HCT116 (cell line): ENCODE results near the gene MAX. TPM values are rescaled to one million over a fixed set of nuclear protein-coding genes. Genes with fewer than 3 reads are reported as not detected.

Experiments used
- ATAC-seq: fragments of 200-7000 bp; cut with Tn5 transposase; 2 replicates; pipeline ENCODE4 v1.9.1; 2020; ENCODE audit warnings: mild to moderate bottlenecking, moderate library complexity
- BruUV-seq: library from RNA; stranded (reverse); fragments of 400-500 nt; replicated peaks from 2 replicates; lab custom pipeline; 2021; lab: Mats Ljungman, UMichigan
- CTCF ChIA-PET: fragments of 300-600 bp; sonication (Branson Sonifier 250); formaldehyde crosslinking; loops from one replicate; lab custom pipeline; 2021; ENCODE audit warnings: antibody characterized with exemption; lab: Charles Lee
- POLR2A ChIA-PET: fragments of 300-600, 350-600 bp; sonication (Branson Sonifier 250); formaldehyde crosslinking; loops from one replicate; lab custom pipeline; 2021; ENCODE audit warnings: antibody characterized with exemption; lab: Charles Lee
- RAD21 ChIA-PET, 2 experiments: fragments of 300-600 bp; sonication (Branson Sonifier 250); formaldehyde crosslinking; loops; one replicate each; lab custom pipeline; 2023; ENCODE audit warnings: low total read pairs in 2 of 2; ENCODE audit not compliant: uncharacterized antibody in 2 of 2, unreplicated experiment in 2 of 2, low non-redundant PET in 1 of 2; lab: Charles Lee
- DNase-seq: peaks from one replicate; pipeline ENCODE4 v3.0.0-alpha.2; 2010; ENCODE audit warnings: low read depth, low spot score
- H2AFZ ChIP-seq: fragments of 200-600 bp; shearing (Covaris generic), sonication (generic); 2 replicates; pipeline ENCODE4 v1.6.1; 2017; ENCODE audit warnings: low read depth, mixed run types, mixed read lengths, antibody characterized with exemption, low read length; ENCODE audit not compliant: poor library complexity, severe bottlenecking
- H3K27ac ChIP-seq: 2 replicates; pipeline ENCODE4 v1.5.1; 2012; ENCODE audit warnings: low read depth, low read length
- H3K27me3 ChIP-seq: fragments of 200-600 bp; sonication (generic); 2 replicates; pipeline ENCODE4 v1.6.1; 2016; ENCODE audit warnings: mixed run types, low read length, mixed read lengths; ENCODE audit not compliant: insufficient read depth
- H3K36me3 ChIP-seq, 2 experiments: fragments of 200-500 bp in 1 of 2; fragments of 200-600 bp in 1 of 2; sonication (Bioruptor generic) in 1 of 2; sonication (generic) in 1 of 2; 2 replicates each; pipeline versions ENCODE4 v1.5.1 to v1.6.1; 2014 to 2016; ENCODE audit warnings: low read length in 2 of 2, inconsistent platforms in 1 of 2, mixed read lengths in 1 of 2, mixed run types in 1 of 2; ENCODE audit not compliant: insufficient read depth in 2 of 2, control insufficient read depth in 1 of 2
- H3K4me1 ChIP-seq, 2 experiments: fragments of 200-600 bp in 1 of 2; sonication (generic) in 1 of 2; 2 replicates each; pipeline versions ENCODE4 v1.5.1 to v1.6.1; 2012 to 2017; ENCODE audit warnings: low read length in 2 of 2, inconsistent platforms in 1 of 2, mild to moderate bottlenecking in 1 of 2, mixed read lengths in 1 of 2, mixed run types in 1 of 2, moderate library complexity in 1 of 2; ENCODE audit not compliant: insufficient read depth in 2 of 2, control insufficient read depth in 1 of 2
- H3K4me2 ChIP-seq: fragments of 200-600 bp; sonication (generic); 2 replicates; pipeline ENCODE4 v1.6.1; 2017; ENCODE audit warnings: mixed run types, low read length, mixed read lengths
- H3K4me3 ChIP-seq, 2 experiments: fragments of 200-600 bp in 1 of 2; sonication (generic) in 1 of 2; replicated peaks in 1 of 2; 2 replicates each; pipeline ENCODE4 v1.5.1; 2011 to 2016; ENCODE audit warnings: low read length in 2 of 2, control low read depth in 1 of 2, low read depth in 1 of 2, mild to moderate bottlenecking in 1 of 2, mixed read lengths in 1 of 2, mixed run types in 1 of 2
- H3K79me2 ChIP-seq: fragments of 200-600 bp; sonication (generic); 2 replicates; pipeline ENCODE4 v1.6.1; 2017; ENCODE audit warnings: mild to moderate bottlenecking, mixed run types, low read length, moderate library complexity, mixed read lengths; ENCODE audit not compliant: insufficient read depth
- H3K9ac ChIP-seq: fragments of 200-600 bp; sonication (generic); 2 replicates; pipeline ENCODE4 v1.6.1; 2016; ENCODE audit warnings: low read length, mixed read lengths
- H3K9me2 ChIP-seq: fragments of 200-600 bp; sonication (generic), shearing (Covaris generic); 2 replicates; pipeline ENCODE4 v1.6.1; 2017; ENCODE audit warnings: mixed run types, mild to moderate bottlenecking, moderate library complexity; ENCODE audit not compliant: insufficient read depth
- H3K9me3 ChIP-seq, 2 experiments: fragments of 200-500 bp in 1 of 2; fragments of 200-600 bp in 1 of 2; sonication (Bioruptor generic) in 1 of 2; sonication (generic) in 1 of 2; 2 replicates each; pipeline ENCODE4 v1.6.1; 2014 to 2017; ENCODE audit warnings: low read length in 2 of 2, mixed read lengths in 2 of 2, inconsistent platforms in 1 of 2, low read depth in 1 of 2, mild to moderate bottlenecking in 1 of 2, mixed run types in 1 of 2, moderate library complexity in 1 of 2; ENCODE audit not compliant: control insufficient read depth in 1 of 2, insufficient read depth in 1 of 2
- H4K20me1 ChIP-seq: fragments of 200-600 bp; sonication (generic), shearing (Covaris generic); 2 replicates; pipeline ENCODE4 v1.6.1; 2017; ENCODE audit warnings: mixed run types, mild to moderate bottlenecking, moderate library complexity; ENCODE audit not compliant: insufficient read depth
- EZH2 ChIP-seq: fragments of 200-600 bp; sonication (generic); IDR thresholded peaks from 2 replicates; pipeline ENCODE4 v1.6.1; 2017; ENCODE audit warnings: antibody characterized with exemption, mixed run types
- REST ChIP-seq: IDR thresholded peaks from 2 replicates; pipeline ENCODE4 v1.6.1; 2012; ENCODE audit warnings: low read depth
- SIN3A ChIP-seq: IDR thresholded peaks from 2 replicates; pipeline ENCODE4 v1.6.1; 2012; ENCODE audit warnings: low read depth
- ZFX ChIP-seq: fragments of 450-650 bp; IDR thresholded peaks from 2 replicates; pipeline ENCODE4 v1.6.1; 2017
- intact Hi-C: fragments of 100-400 bp; cut with micrococcal nuclease; formaldehyde crosslinking; loops from 2 replicates; pipeline ENCODE4 v1.10.0; 2022
- total RNA-seq: library from RNA; stranded (reverse); gene quantifications from one replicate; pipeline ENCODE4 v1.2.1, GENCODE V29; 2021; ENCODE audit not compliant: unreplicated experiment
- TF ChIP-seq, protein P1 (sequence below): IDR thresholded peaks from 2 replicates; pipeline ENCODE4 v1.6.1; 2012

The MAX gene
- total RNA-seq, 1 experiment from 2014 or later, result 72.6 TPM

DNA sequence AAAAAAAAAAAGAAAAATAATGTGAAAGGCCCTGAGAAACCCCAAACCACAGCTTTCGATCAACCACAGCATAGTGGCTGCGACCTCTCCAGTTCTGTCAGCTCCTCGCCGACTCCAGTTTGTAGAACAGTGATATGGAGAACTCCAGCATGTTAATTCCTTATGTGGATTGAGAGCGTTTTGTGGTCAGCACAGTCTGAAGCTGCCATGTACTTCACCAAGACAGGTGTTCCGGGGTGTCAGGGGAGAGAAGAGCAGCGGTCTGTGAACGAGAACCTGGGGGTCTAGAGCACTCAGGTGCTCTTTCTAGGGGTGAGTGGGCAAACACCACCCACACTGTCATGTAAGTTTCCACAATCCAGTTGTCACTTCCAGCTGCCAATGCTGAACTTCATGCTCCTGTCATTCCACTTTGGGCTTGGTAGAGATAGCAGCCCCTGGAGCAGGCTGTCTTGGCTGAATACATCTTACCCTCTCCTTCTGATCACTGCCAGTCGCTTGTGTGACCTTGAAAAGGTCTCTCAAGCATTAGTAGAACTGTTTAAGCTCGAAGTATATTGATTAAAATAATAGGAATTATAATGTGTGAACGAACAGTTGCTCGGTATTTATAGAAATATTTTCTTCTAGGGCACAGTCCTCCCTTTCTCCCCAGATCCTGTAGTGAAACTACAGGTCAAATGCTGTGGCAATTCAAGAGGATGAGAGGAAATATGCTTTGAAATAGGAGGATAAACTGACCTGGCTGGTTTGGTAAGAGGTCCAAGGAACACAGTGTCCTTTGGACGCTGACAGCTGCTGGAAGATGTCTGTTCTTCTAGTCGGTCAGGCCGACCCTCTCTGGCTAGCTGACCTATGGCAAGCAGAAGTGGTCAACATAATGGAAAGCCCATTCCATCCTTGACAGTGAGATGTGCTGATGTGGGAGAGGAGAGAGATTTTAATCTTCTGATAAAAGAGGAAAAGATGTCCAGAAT lies 15.7 kb upstream of the MAX start:
- ChIA-PET POLR2A (no interaction called here), RAD21 (no interaction called here), CTCF (interaction anchor here (1.3 kb wide), 1 partner anchor 15 kb away, joined by 4 read pairs; the partner anchor contains the start of gene MAX)
- no peak overlapping the region for H3K4me3 ChIP-seq
- no peak overlapping the region for H3K27ac ChIP-seq
- no peaks in the 10 kb centered on the region for H3K27me3 ChIP-seq
- no peaks in the 10 kb centered on the region for H3K9me3 ChIP-seq
- no peak overlapping the region for H2AFZ ChIP-seq
- H3K4me1 ChIP-seq, result no peaks in the 10 kb centered on the region
- no peaks in the 10 kb centered on the region for H3K79me2 ChIP-seq
- no peak for ATAC-seq
- no peaks in the 10 kb centered on the region for H3K9me2 ChIP-seq
- H3K36me3 ChIP-seq, result no peaks in the 10 kb centered on the region
- intact Hi-C loops, result no loop called here
- H4K20me1 ChIP-seq, result no peaks in the 10 kb centered on the region
- BruUV-seq, result no TSS peak
- TF ChIP-seq ZFX (no peak), SIN3A (no peak), EZH2 (no peak), REST (no peak)
- TF ChIP-seq, protein P1, sequence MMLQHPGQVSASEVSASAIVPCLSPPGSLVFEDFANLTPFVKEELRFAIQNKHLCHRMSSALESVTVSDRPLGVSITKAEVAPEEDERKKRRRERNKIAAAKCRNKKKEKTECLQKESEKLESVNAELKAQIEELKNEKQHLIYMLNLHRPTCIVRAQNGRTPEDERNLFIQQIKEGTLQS, result no peak
- H3K9ac ChIP-seq, result no peak overlapping the region
- no peak for DNase-seq
- no peak overlapping the region for H3K4me2 ChIP-seq
